Panc1 (cell line): ENCODE measurements around the gene R3HDM2. TPM values are rescaled to one million over a fixed set of nuclear protein-coding genes. Genes with fewer than 3 reads are reported as not detected.

ENCODE experiments used
- ATAC-seq: fragments of 200-7000 bp; cut with Tn5 transposase; 2 replicates; pipeline ENCODE4 v1.9.1; 2020; ENCODE audit warnings: mild to moderate bottlenecking, moderate library complexity
- BruUV-seq: library from RNA; stranded (reverse); fragments of 400-500 nt; replicated peaks from 2 replicates; lab custom pipeline; 2021; lab: Mats Ljungman, UMichigan
- CTCF ChIA-PET: fragments of 300-600 bp; sonication (Branson Sonifier 250); formaldehyde crosslinking; loops from one replicate; lab custom pipeline; 2022; ENCODE audit warnings: antibody characterized with exemption; lab: Charles Lee
- POLR2A ChIA-PET: fragments of 300-600 bp; sonication (Branson Sonifier 250); formaldehyde crosslinking; loops from one replicate; lab custom pipeline; 2022; ENCODE audit warnings: antibody characterized with exemption; lab: Charles Lee
- DNase-seq: peaks from one replicate; pipeline ENCODE4 v3.0.0-alpha.2; 2010; ENCODE audit warnings: low read depth, low spot score
- H3K27ac ChIP-seq: 2 replicates; pipeline ENCODE4 v1.5.1; 2011; ENCODE audit warnings: mild to moderate bottlenecking, low read length, inconsistent platforms
- H3K27me3 ChIP-seq: fragments of 200-500 bp; sonication (Bioruptor generic); 2 replicates; pipeline ENCODE4 v1.6.0; 2014; ENCODE audit warnings: low read length, inconsistent platforms; ENCODE audit not compliant: control insufficient read depth, insufficient read depth
- H3K36me3 ChIP-seq: fragments of 200-500 bp; sonication (Bioruptor generic); 2 replicates; pipeline ENCODE4 v1.5.1; 2014; ENCODE audit warnings: inconsistent platforms, mild to moderate bottlenecking, low read length, moderate library complexity; ENCODE audit not compliant: control insufficient read depth, insufficient read depth
- H3K4me1 ChIP-seq: 2 replicates; pipeline ENCODE4 v1.5.1; 2011; ENCODE audit warnings: inconsistent platforms, mild to moderate bottlenecking, low read length, moderate library complexity; ENCODE audit not compliant: control insufficient read depth, insufficient read depth
- H3K4me3 ChIP-seq, 2 experiments: 2 replicates each; pipeline ENCODE4 v1.5.1; 2011 to 2012; ENCODE audit warnings: low read depth in 2 of 2, low read length in 2 of 2, mild to moderate bottlenecking in 2 of 2, inconsistent platforms in 1 of 2, moderate library complexity in 1 of 2
- H3K9me3 ChIP-seq: fragments of 200-500 bp; sonication (Bioruptor generic); 2 replicates; pipeline ENCODE4 v1.5.1; 2014; ENCODE audit warnings: low read depth, mild to moderate bottlenecking, inconsistent platforms, low read length, moderate library complexity; ENCODE audit not compliant: control insufficient read depth, insufficient read depth
- CTCF ChIP-seq: fragments of 450-650 bp; IDR thresholded peaks from 2 replicates; pipeline ENCODE4 v1.5.1; 2017; ENCODE audit warnings: mild to moderate bottlenecking
- POLR2AphosphoS5 ChIP-seq: IDR thresholded peaks from 2 replicates; pipeline ENCODE4 v1.6.1; 2012; ENCODE audit warnings: mild to moderate bottlenecking, low read depth, low read length, moderate library complexity
- REST ChIP-seq, 2 experiments: IDR thresholded peaks; 2 replicates each; pipeline ENCODE4 v1.6.1; 2011 to 2012; ENCODE audit warnings: low read depth in 2 of 2, control low read depth in 1 of 2, low read length in 1 of 2, mild to moderate bottlenecking in 1 of 2, moderate library complexity in 1 of 2; ENCODE audit not compliant: insufficient read depth in 1 of 2
- SIN3A ChIP-seq: IDR thresholded peaks from 2 replicates; pipeline ENCODE4 v1.6.1; 2012; ENCODE audit warnings: low read depth, mild to moderate bottlenecking, low read length, moderate library complexity, borderline replicate concordance; ENCODE audit not compliant: insufficient read depth
- TCF7L2 ChIP-seq: IDR thresholded peaks from 2 replicates; pipeline ENCODE4 v1.6.1; 2011; ENCODE audit warnings: mild to moderate bottlenecking, low read depth, low read length, inconsistent platforms
- in situ Hi-C: cut with HindIII; loops from 2 replicates; pipeline ENCODE4 v1.10.0; 2016; ENCODE audit warnings: low sequenced_read_pairs, low pct_unique_long_range_greater_than_20kb
- intact Hi-C: fragments of 100-400 bp; cut with micrococcal nuclease; formaldehyde crosslinking; loops from one replicate; pipeline ENCODE4 v1.10.0; 2022; ENCODE audit not compliant: unreplicated experiment
- total RNA-seq: library from RNA; stranded (reverse); gene quantifications from one replicate; pipeline ENCODE4 v1.2.1, GENCODE V29; 2021; ENCODE audit not compliant: unreplicated experiment

The R3HDM2 gene
- total RNA-seq, 1 experiment from 2014 or later: 56.5 TPM

- Histone ChIP-seq H3K27me3 (no peaks in the 10 kb centered on the region), H3K36me3 (no peaks in the 10 kb centered on the region), H3K27ac (peak overlapping the region; percentile 55), H3K4me3 (no peak overlapping the region), H3K9me3 (no peaks in the 10 kb centered on the region), H3K4me1 (peaks cover 13% of the 10 kb centered on the region; the same call in 1 of the 2 replicates)
- ATAC-seq (peak; percentile 91), DNase-seq (peak; percentile 79)
- ChIA-PET CTCF (interaction anchor here (0.6 kb wide), 1 partner anchor 24 kb away, joined by 3 read pairs; no protein-coding TSS in a partner anchor), POLR2A (interaction anchor here (0.6 kb wide), 1 partner anchor 20 kb away, joined by 4 read pairs; no protein-coding TSS in a partner anchor)
- TF ChIP-seq REST (IDR thresholded peaks at IDR 0.05; ENCODE audit: insufficient read depth in 1 of 2, low read depth in 2 of 2, low read length in 1 of 2) (no peak), POLR2AphosphoS5 (no peak), TCF7L2 (no peak), CTCF (no peak), SIN3A (no peak)
- in situ Hi-C loops: no loop called here
- BruUV-seq: no TSS peak
- intact Hi-C loops: no loop called here
These were observed 41.8 kb downstream of the R3HDM2 start for GRCh38 chr12:57389033-57389432.

- POLR2A ChIA-PET: no interaction called here
These were observed 42.4 kb downstream of the R3HDM2 start for GRCh38 chr12:57388425-57388824.

More at GRCh38 chr12:57388425-57388824, 42.4 kb downstream of the R3HDM2 start:
- intact Hi-C loops: no loop called here
- TF ChIP-seq SIN3A (no peak), CTCF (no peak), REST (IDR thresholded peaks at IDR 0.05; ENCODE audit: insufficient read depth in 1 of 2, low read depth in 2 of 2, low read length in 1 of 2) (no peak), TCF7L2 (no peak), POLR2AphosphoS5 (no peak)
- CTCF ChIA-PET: no interaction called here
- in situ Hi-C loops: no loop called here
- Histone ChIP-seq H3K4me1 (peaks cover 13% of the 10 kb centered on the region; the same call in 1 of the 2 replicates), H3K36me3 (no peaks in the 10 kb centered on the region), H3K27ac (no peak overlapping the region; the same call in 1 of the 2 replicates), H3K4me3 (no peak overlapping the region), H3K27me3 (no peaks in the 10 kb centered on the region), H3K9me3 (no peaks in the 10 kb centered on the region)
- ATAC-seq (no peak), DNase-seq (no peak)
- TSS peak; percentile 31 for BruUV-seq
